Uterus (tissue), 4 donors: ENCODE results near the gene PACSIN2. TPM values are rescaled to one million over a fixed set of nuclear protein-coding genes. Genes with fewer than 3 reads are reported as not detected.
A peak's percentile ranks its signal among the peaks of the same experiment; 100 is the strongest.

Source experiments
- DNase-seq, 2 donors: peaks; one replicate each; pipeline ENCODE4 v3.0.0-alpha.2; 2019 to 2020
- H3K27ac ChIP-seq, 2 donors: fragments of 200-600 bp; sonication (generic); 1 replicate in 1 of 2; 2 replicates in 1 of 2; pipeline ENCODE4 v1.5.1; 2016 to 2018
- H3K27me3 ChIP-seq, 2 donors: fragments of 200-600 bp; sonication (generic); one replicate each; pipeline ENCODE4 v1.5.1; 2018 to 2019; ENCODE audit warnings: control low read depth in 1 of 2
- H3K36me3 ChIP-seq, 2 donors: fragments of 200-600 bp; sonication (generic); one replicate each; pipeline ENCODE4 v1.5.1; 2019; ENCODE audit warnings: control low read depth in 1 of 2
- H3K4me1 ChIP-seq, 2 donors: fragments of 200-600 bp; sonication (generic); one replicate each; pipeline ENCODE4 v1.5.1; 2018 to 2019; ENCODE audit warnings: control low read depth in 1 of 2
- H3K4me3 ChIP-seq, 2 donors: fragments of 200-600 bp; sonication (generic); 1 replicate in 1 of 2; 2 replicates in 1 of 2; pipeline ENCODE4 v1.5.1; 2018 to 2019; ENCODE audit warnings: mild to moderate bottlenecking in 1 of 2
- H3K9me3 ChIP-seq, 2 donors: fragments of 200-600 bp; sonication (generic); one replicate each; pipeline ENCODE4 v1.5.1; 2019; ENCODE audit warnings: control low read depth in 1 of 2
- POLR2A ChIP-seq, 2 donors: fragments of 450-650 bp; IDR thresholded peaks; one replicate each; pipeline ENCODE4 v1.6.1; 2016; ENCODE audit warnings: antibody characterized with exemption in 2 of 2, mild to moderate bottlenecking in 1 of 2, moderate library complexity in 1 of 2
- intact Hi-C: fragments of 100-400 bp; cut with DNase I; formaldehyde crosslinking; loops from one replicate; pipeline ENCODE4 v1.15.1; 2023; ENCODE audit warnings: low total_unique reads
- total RNA-seq, 4 donors: library from RNA; depleted of rRNA in 3 of 4; stranded (reverse); fragments of >200 nt in 3 of 4; gene quantifications; one replicate each; pipeline versions ENCODE4 v1.1.0 to v1.2.4, GENCODE V29; 2014 to 2023
- TF ChIP-seq, protein P1 (sequence below), 4 experiments: fragments of 200-600 bp in 2 of 4; fragments of 450-650 bp in 2 of 4; sonication (generic) in 2 of 4; IDR thresholded peaks; one replicate each; pipeline ENCODE4 v1.5.1; 2016 to 2019; ENCODE audit warnings: antibody characterized with exemption in 4 of 4, mild to moderate bottlenecking in 2 of 4, moderate library complexity in 1 of 4
- donor health status: DM: yes; HTN: yes; CAD: no.

PACSIN2 gene
- total RNA-seq, 4 donors from 2014 or later, result 34.4 to 66.1 (median 48.0) TPM

DNA sequence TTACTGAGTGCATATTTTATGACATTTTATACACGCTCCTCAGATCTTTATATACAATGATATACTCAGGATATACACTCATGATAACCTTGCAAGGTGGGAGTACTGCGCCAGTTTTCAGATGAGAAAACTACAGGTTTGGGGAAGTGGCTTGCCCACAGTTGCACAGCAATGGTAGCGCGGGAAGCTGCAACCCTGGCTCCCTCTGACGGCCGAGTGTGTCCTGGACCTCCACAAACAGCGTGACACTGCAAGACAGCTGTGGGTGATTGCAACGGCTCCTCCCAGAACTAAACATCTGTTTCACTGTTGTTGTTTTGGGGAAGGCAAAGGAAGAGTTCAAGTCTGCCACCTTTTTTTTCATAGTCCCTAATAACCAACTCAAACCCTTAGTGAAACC, 47.0 kb downstream of the PACSIN2 start:
- Histone ChIP-seq H3K27ac (no peak overlapping the region), H3K4me1 (no peaks in the 10 kb centered on the region), H3K9me3 (no peaks in the 10 kb centered on the region), H3K36me3 (no peaks in the 10 kb centered on the region), H3K27me3 (no peaks in the 10 kb centered on the region), H3K4me3 (no peak overlapping the region)
- intact Hi-C loops, result no loop called here
- peak; percentile 44 to 52 for DNase-seq
- TF ChIP-seq, protein P1, sequence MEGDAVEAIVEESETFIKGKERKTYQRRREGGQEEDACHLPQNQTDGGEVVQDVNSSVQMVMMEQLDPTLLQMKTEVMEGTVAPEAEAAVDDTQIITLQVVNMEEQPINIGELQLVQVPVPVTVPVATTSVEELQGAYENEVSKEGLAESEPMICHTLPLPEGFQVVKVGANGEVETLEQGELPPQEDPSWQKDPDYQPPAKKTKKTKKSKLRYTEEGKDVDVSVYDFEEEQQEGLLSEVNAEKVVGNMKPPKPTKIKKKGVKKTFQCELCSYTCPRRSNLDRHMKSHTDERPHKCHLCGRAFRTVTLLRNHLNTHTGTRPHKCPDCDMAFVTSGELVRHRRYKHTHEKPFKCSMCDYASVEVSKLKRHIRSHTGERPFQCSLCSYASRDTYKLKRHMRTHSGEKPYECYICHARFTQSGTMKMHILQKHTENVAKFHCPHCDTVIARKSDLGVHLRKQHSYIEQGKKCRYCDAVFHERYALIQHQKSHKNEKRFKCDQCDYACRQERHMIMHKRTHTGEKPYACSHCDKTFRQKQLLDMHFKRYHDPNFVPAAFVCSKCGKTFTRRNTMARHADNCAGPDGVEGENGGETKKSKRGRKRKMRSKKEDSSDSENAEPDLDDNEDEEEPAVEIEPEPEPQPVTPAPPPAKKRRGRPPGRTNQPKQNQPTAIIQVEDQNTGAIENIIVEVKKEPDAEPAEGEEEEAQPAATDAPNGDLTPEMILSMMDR (IDR thresholded peaks at IDR 0.05), result peak in 3 of 4 experiments; percentile 19 to 27 (median 21)
- TF ChIP-seq POLR2A (IDR thresholded peaks at IDR 0.05), result no peak

DNA sequence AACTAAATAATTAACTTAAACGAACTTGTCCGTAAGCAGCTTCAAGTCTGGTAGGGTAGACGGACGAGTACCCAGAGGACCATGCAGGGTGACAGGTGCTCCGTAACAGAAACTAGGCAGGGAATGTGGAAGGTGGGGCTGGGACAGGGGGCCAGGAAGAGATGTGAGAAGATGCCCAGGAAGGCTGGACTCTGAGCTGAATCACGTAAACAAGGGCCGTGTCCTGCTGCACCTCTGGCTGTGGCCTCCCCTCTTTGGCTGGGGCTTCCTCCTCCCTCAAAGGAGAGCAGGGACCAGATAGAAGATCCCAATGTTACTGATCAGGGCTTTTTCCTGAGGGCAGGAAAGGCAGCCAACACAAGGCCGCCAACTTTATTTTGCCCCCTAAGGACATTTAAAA, 47.9 kb downstream of the PACSIN2 start:
- DNase-seq, result no peak
- H3K27me3 ChIP-seq, result no peaks in the 10 kb centered on the region
- H3K36me3 ChIP-seq, result no peaks in the 10 kb centered on the region
- no peak overlapping the region for H3K4me3 ChIP-seq
- no peaks in the 10 kb centered on the region for H3K4me1 ChIP-seq
- TF ChIP-seq, protein P1 (IDR thresholded peaks at IDR 0.05), result no peak
- no peak for TF ChIP-seq POLR2A (IDR thresholded peaks at IDR 0.05)
- H3K9me3 ChIP-seq, result no peaks in the 10 kb centered on the region
- intact Hi-C loops, result no loop called here
- peak overlapping the region in 1 of 2 donors; percentile 26 for H3K27ac ChIP-seq

DNA sequence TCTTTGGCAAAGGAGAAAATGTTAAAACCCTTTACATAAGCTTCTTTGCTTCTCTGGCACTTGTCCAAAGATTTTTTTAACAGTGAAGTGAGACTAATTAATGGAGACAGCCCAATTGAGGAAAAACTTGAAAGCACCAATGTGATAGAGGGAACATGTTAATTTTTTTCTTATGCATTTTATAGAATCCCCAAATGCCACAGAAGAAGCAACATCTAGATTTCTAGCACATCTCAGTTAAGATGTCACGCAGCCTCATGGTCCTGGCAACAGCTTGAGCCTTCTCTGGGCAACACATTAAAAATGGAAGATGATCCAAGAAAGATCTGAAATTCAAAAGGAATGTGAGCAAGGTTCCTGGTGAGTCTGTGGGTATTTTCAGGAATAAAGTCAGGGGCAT, 48.5 kb downstream of the PACSIN2 start:
- Histone ChIP-seq H3K4me3 (no peak overlapping the region), H3K4me1 (no peaks in the 10 kb centered on the region), H3K36me3 (no peaks in the 10 kb centered on the region), H3K27ac (peak overlapping the region in 1 of 2 donors; percentile 26), H3K9me3 (no peaks in the 10 kb centered on the region), H3K27me3 (no peaks in the 10 kb centered on the region)
- DNase-seq, result no peak
- TF ChIP-seq POLR2A (IDR thresholded peaks at IDR 0.05), result no peak
- TF ChIP-seq, protein P1 (IDR thresholded peaks at IDR 0.05), result no peak
- intact Hi-C loops, result no loop called here

DNA sequence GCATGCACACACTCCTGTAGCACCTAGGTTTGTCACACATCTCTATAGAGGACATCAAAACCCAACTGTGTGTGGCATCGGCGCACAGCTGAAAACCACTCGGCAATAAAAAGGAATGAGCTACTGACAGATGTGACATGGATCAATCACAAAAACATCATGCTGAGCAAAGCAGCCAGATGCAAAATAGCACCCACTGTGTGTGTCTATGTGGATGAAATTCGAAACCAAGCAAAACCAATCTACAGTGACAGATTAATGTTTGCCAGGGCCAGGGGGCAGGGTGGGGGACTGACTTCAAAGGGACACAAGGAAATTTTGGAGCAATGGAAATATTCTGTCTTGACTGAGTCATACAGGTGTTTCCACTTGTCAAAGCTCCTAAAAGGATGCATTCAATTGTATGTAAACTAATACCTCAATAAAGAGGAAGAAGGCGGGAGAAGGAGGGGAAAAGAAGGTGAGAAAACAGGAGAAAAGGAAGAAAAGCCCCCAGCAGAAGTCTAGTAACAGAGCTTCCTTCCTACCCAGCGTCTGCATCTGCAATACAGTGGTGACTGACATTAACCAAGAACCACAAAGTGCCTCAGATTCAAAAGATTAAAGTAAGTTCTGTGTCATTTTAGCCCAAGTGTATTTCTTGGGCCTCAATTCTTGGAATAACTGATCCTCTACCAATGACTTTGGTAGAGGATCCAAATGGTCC, 49.8 kb downstream of the PACSIN2 start:
- no peaks in the 10 kb centered on the region for H3K9me3 ChIP-seq

DNA sequence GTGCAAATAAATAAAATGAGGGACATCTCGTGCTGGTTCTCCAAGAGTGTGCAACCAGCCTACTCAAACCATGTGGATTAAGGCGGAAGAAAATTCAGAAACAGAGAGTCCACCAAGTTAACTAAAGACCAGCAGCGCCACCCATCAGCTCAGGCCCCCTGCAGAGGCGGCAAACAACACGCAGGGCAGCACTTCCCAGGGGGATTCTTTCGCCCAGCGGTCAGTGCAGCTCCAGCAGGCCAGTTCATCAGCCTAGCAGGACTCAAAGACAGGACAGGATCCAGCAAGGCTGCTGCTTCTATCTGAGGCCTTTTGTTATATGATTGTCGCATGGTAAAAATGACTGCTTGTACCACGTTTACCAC, 51.7 kb downstream of the PACSIN2 start:
- no peaks in the 10 kb centered on the region for H3K36me3 ChIP-seq
- no peaks in the 10 kb centered on the region for H3K9me3 ChIP-seq
- no peak for DNase-seq
- no peak overlapping the region for H3K4me3 ChIP-seq
- H3K27me3 ChIP-seq, result no peaks in the 10 kb centered on the region
- no peak overlapping the region for H3K27ac ChIP-seq
- peaks cover 0 to 8% of the 10 kb centered on the region in 2 donors for H3K4me1 ChIP-seq
- TF ChIP-seq, protein P1 (IDR thresholded peaks at IDR 0.05), result no peak
- no peak for TF ChIP-seq POLR2A (IDR thresholded peaks at IDR 0.05)
- intact Hi-C loops, result loop anchor here (5.0 kb wide), 1 partner anchor 1011 kb away; the partner anchor contains the start of gene SMIM45

More for the DNA sequence above, 49.8 kb downstream of the PACSIN2 start:
- DNase-seq, result no peak
- Histone ChIP-seq H3K27ac (no peak overlapping the region), H3K36me3 (no peaks in the 10 kb centered on the region), H3K4me3 (no peak overlapping the region), H3K27me3 (no peaks in the 10 kb centered on the region), H3K4me1 (peaks cover 0 to 4% of the 10 kb centered on the region in 2 donors)
- TF ChIP-seq, protein P1 (IDR thresholded peaks at IDR 0.05), result no peak
- no peak for TF ChIP-seq POLR2A (IDR thresholded peaks at IDR 0.05)
- intact Hi-C loops, result loop anchor here (5.0 kb wide), 1 partner anchor 1013 kb away; the partner anchor contains the start of gene SMIM45
